ENCODE measurements around the gene VGLL4.

Gene VGLL4

GRCh38 chr3:11539218-11539617 lies 104.5 kb downstream of the VGLL4 start:
- no peak for DNase-seq (ENCODE audit: low read depth)
- H3K4me3 ChIP-seq (ENCODE audit: control insufficient read depth, low read depth, low read length) = no peak overlapping the region
- TF ChIP-seq, protein P1, sequence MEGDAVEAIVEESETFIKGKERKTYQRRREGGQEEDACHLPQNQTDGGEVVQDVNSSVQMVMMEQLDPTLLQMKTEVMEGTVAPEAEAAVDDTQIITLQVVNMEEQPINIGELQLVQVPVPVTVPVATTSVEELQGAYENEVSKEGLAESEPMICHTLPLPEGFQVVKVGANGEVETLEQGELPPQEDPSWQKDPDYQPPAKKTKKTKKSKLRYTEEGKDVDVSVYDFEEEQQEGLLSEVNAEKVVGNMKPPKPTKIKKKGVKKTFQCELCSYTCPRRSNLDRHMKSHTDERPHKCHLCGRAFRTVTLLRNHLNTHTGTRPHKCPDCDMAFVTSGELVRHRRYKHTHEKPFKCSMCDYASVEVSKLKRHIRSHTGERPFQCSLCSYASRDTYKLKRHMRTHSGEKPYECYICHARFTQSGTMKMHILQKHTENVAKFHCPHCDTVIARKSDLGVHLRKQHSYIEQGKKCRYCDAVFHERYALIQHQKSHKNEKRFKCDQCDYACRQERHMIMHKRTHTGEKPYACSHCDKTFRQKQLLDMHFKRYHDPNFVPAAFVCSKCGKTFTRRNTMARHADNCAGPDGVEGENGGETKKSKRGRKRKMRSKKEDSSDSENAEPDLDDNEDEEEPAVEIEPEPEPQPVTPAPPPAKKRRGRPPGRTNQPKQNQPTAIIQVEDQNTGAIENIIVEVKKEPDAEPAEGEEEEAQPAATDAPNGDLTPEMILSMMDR (IDR thresholded peaks at IDR 0.05; ENCODE audit: control insufficient read depth, insufficient read depth, low read depth, low read length, missing control alignments) = no peak

GRCh38 chr3:11538581-11538980 lies 105.1 kb downstream of the VGLL4 start:
- H3K4me3 ChIP-seq (ENCODE audit: control insufficient read depth, low read depth, low read length) = no peak overlapping the region
- DNase-seq (ENCODE audit: low read depth) = no peak
- TF ChIP-seq, protein P1 (IDR thresholded peaks at IDR 0.05; ENCODE audit: control insufficient read depth, insufficient read depth, low read depth, low read length, missing control alignments) = no peak

- DNase-seq (ENCODE audit: low read depth) = no peak
- no peak overlapping the region for H3K4me3 ChIP-seq (ENCODE audit: control insufficient read depth, low read depth, low read length)
- TF ChIP-seq, protein P1 (IDR thresholded peaks at IDR 0.05; ENCODE audit: control insufficient read depth, insufficient read depth, low read depth, low read length, missing control alignments) = no peak
Measured at GRCh38 chr3:11536936-11537612, 106.6 kb downstream of the VGLL4 start.

GRCh38 chr3:11536132-11536935 lies 107.4 kb downstream of the VGLL4 start:
- TF ChIP-seq, protein P1 (IDR thresholded peaks at IDR 0.05; ENCODE audit: control insufficient read depth, insufficient read depth, low read depth, low read length, missing control alignments) = no peak
- DNase-seq (ENCODE audit: low read depth) = no peak
- H3K4me3 ChIP-seq (ENCODE audit: control insufficient read depth, low read depth, low read length) = no peak overlapping the region

GRCh38 chr3:11535243-11535960 lies 108.3 kb downstream of the VGLL4 start:
- no peak for DNase-seq (ENCODE audit: low read depth)
- H3K4me3 ChIP-seq (ENCODE audit: control insufficient read depth, low read depth, low read length) = no peak overlapping the region
- TF ChIP-seq, protein P1 (IDR thresholded peaks at IDR 0.05; ENCODE audit: control insufficient read depth, insufficient read depth, low read depth, low read length, missing control alignments) = no peak

DNA sequence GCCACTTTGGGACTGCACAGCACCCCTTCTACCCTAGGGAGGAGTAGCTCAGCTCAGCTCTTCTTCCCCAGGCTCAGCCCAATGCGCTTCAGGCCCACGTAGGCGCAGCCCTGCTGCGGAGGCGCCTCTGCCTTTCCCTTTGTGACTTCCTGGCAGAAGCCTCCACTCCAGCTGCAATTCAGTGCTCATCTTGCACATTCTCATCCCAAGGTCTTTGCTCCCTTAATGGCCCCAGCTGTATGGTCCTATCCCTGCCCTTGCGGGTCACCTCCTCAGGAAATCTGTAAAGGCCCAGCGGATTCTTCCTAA lies 109.0 kb downstream of the VGLL4 start:
- TF ChIP-seq, protein P1 (IDR thresholded peaks at IDR 0.05; ENCODE audit: control insufficient read depth, insufficient read depth, low read depth, low read length, missing control alignments) = no peak
- H3K4me3 ChIP-seq (ENCODE audit: control insufficient read depth, low read depth, low read length) = no peak overlapping the region
- DNase-seq (ENCODE audit: low read depth) = no peak
